NCI-H1694 treated with DMSO at 0.1 percent for 48 hours (cell line): ENCODE measurements around the gene ABCC11.

Experiments
- DNase-seq: peaks from one replicate; lab custom pipeline; 2025; lab: John Stamatoyannopoulos, UW

Gene ABCC11

DNA sequence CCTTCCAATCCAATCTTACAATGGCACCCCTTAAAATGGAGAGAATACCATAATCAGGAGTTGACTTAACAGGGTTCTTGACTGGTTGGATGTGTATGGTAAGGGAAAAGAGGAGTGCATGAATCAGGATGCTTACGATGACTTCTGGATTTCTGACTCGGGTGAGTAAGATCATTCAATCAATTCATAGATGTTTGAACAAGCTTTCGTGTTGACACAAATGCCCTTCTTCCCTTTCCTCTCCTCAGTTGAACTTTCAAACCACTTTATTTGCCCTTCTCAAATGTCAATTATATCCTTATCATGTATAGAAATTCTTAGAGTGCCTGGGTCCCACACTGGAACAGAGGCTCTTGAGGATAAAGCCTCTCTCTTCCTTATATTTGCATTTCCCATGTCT lies 117.4 kb downstream of the ABCC11 start:
- no peak for DNase-seq

DNA sequence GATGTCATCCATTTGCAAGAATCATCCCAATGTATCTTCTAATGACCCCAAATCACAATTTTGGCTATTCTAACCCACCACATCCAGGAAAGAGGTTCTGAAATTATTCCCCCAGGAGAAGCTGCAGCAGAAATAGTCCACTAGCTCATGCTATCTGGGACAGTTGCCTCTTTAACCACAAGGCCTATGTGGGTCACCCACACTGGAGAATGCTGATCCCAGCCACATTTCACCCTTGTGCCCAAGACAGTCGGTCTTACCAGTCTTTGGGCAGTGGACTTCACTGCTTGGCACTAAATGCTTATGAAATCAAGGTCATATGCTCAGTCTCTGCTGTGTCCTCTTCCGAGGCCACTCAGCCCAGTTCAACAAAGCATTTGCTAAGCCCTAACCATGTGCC lies 118.6 kb downstream of the ABCC11 start:
- DNase-seq = no peak

DNA sequence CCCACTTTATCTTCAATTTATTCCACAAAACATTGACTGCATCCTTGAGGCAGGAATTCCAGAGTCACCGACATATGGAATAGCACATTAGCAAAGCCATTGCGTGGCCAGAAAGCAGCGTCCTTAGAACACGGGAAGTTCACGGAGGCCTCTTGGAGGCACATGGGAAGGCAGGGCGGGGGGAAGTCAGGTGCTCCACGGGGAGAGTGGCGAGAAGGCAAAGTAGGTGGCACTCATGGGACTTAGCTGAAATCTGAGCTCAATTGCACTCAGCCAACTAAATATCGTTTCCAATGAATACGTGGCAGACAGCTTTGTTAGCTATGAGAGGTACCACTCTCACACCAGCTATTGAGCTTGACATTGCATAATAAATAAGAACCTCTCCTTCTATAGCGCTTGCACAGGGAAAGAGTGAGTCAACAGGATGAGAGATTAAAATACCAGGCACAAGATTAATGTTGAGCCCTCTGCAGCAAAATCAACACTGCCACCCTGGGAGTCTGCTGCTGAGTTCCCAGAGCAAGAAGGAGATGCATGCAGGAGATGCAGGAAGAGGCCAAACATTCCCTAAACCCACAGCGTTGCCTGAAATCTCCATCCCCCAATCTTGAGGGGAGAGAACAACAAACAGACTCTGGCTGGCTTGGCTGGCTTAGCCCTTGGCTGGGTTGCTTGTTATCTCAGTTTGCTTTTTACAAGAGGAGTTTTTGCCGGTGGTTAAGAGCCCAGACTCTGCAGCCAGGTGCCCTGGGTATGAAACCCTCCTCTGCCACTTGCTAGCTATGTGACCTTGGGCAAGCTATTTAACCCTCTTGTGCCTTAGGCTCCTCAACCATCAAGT lies 120.3 kb downstream of the ABCC11 start:
- DNase-seq = no peak

DNA sequence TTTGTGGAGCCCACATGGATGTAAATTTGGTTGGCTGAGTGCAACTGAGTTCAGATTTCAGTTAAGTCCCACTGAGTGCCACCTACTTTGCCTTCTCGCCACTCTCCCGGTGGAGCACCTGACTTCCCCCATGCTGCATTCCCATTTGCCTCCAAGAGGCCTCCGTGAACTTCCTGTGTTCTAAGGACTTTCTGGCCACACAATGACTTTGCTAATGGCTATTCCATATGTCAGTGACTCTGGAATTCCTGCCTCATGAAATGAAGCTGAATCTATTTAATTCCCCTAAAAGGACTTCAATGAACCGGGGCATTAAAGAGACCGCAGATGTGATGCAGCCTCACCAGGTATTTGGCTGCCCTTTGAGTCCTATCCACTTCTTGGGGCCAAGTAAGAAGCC lies 121.5 kb downstream of the ABCC11 start:
- no peak for DNase-seq

DNA sequence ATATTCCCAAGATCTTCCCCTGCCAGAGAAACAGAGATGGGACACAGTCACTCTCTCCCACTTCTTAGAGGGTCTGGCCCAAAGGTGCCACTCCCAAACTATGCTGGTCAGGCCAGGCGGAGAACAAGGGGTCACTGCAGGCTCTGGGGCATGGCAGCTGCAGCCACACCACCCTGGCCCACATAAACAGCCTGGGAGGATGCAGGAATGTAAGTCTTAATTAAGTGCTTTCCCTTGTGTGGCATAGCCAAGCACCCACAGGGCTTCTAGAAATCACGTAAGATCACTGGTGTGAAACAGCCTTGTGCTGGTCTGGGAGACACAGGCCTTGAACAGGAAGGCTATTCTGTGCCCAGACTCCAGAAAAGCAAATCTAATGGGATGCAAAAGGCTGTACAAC lies 123.1 kb downstream of the ABCC11 start:
- DNase-seq = no peak

DNA sequence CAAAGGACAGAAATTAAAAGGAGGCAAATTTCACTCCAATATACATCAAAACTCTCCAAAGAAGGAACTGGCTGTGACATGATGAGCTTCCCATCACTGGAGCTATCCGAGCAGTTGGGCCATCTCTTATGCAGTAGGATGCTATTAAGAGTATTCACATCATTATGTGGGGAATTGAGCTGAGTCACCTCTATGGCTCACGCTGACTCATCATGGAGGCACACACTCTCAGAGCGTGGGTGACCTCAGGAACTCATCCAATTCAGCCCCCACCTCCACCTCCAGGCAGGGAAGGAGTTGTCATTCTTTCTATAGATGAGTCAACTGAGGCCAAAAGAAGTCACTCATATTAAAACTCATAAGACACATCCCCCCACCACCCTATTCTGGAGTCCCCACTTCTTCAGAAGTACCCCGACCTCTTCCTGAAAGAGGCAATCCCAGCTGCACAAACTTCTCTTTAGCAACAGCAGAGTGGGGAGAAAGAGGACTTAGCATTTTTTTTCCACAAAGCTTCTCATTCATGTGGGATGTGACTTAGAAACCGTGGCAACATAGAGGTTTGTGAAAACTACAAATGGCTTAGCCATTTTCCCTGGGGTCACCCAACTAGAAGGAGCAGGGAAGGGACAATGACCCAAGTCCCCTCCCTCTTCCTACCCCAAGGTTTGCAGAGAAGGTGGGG lies 124.1 kb downstream of the ABCC11 start:
- no peak for DNase-seq

DNA sequence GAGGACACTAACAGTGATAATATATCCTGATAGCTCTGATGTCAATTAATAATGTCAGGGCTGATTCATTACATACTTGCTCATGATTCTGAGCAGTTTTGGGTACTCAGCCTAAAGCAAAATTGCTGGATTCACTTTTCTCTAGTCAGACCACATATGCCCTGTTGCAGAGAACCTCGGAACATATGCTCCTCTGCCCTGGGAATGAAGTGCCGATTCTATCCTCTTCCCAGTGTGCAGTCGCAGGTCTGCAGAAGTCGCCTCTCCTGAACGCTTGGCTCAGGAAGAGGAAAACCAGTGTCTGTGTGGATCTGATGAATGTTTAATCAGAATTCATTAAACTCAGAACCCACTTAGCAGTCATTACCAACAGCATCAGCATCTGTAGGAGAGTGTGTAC lies 126.1 kb downstream of the ABCC11 start:
- no peak for DNase-seq

DNA sequence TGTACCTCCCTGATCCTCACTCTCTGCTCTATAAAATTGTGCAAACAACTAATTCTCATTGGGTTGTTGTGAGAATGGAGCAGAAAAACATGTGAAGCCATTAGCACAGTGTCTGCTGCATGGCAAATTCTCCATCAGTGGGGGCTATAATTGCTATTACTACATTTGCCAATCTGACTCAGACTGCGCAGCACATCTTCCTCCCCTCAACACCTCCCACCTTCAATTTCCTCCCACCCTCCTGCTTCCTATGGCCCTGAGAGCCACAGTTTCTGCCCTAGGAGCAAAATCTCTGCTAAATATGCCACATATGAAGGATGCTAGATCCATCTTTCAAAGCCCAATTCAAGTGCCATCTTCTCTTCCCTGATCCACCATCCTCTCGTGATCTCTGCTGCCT lies 128.5 kb downstream of the ABCC11 start:
- DNase-seq = no peak

DNA sequence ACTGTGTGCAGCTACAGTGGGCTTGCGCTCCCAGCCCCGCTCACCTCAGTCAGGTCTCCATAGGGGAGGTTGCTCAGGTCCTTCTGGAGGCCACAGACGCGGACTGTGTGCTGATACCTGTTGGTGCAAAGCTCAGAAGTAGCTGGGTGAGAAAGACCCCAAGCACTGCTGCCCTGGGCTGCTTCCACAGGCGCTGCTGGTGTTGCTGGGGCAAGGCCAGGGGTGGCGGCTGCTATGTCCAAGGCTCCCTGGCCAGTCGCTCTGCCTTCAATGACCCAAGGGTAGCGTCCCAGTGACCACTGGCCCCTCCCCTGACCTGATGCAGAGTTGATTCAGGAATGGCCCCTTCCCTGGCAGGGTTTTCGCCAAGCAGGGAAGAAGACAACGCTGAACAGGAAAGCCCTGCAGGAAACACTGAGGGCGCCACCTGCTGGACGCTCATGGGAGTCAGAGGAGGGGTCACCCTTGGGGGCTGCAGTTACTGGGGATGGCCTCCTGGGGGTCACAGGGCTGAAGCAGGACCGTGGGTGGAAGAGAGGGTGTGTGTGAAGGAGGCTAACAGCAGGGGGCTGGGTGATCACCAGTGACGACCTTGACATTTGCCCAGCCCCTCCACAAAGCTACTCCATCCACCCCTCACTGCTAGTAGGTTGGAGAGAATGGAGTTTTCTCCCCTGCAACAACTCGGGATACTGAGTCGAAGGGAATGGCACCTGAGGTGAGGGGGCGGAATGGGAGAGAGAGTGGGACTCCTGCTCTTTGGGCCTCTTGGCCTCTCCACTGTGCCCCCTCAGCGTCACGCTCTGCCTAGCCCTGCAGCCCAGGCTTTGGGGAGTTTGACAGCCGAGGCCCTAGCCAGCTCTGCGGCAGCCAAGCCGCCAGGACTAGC lies 129.9 kb downstream of the ABCC11 start:
- DNase-seq = peak; percentile 23
